ENCODE measurements around the gene APLF. TPM values are rescaled to one million over a fixed set of nuclear protein-coding genes. Genes with fewer than 3 reads are reported as not detected.
"Not testable (repeated sequence)": the region's sequence is repeated elsewhere in the genome, so short reads cannot be mapped to it uniquely, and the experiment has no call there.

Gene APLF
- polyA plus RNA-seq, 5 donors = 3.0 to 4.3 (median 3.5) TPM

- DNase-seq = not testable (repeated sequence)
Measured at GRCh38 chr2:68529156-68529555, 61.8 kb downstream of the APLF start.

GRCh38 chr2:68529651-68530050 is 62.3 kb downstream of the APLF start:
- not testable (repeated sequence) for DNase-seq

- DNase-seq = no peak
Measured at GRCh38 chr2:68536000-68536399, 68.6 kb downstream of the APLF start.

- DNase-seq = no peak
Measured at GRCh38 chr2:68537011-68537410, 69.6 kb downstream of the APLF start.

GRCh38 chr2:68537809-68538208 is 70.4 kb downstream of the APLF start:
- DNase-seq = no peak

- DNase-seq = no peak
Measured at GRCh38 chr2:68544811-68545210, 77.4 kb downstream of the APLF start.

- no peak for DNase-seq
Measured at GRCh38 chr2:68548396-68548795, 81.0 kb downstream of the APLF start.

GRCh38 chr2:68553098-68553497 is 85.7 kb downstream of the APLF start:
- no peak for DNase-seq

- DNase-seq = not testable (repeated sequence)
Measured at GRCh38 chr2:68555425-68556206, 88.2 kb downstream of the APLF start.

- no peak for DNase-seq
Measured at GRCh38 chr2:68556381-68556780, 89.0 kb downstream of the APLF start.

GRCh38 chr2:68558576-68558975 is 91.2 kb downstream of the APLF start:
- DNase-seq = no peak

- no peak for DNase-seq
Measured at GRCh38 chr2:68559692-68560091, 92.3 kb downstream of the APLF start.

- no peak for DNase-seq
Measured at GRCh38 chr2:68560545-68560944, 93.2 kb downstream of the APLF start.

GRCh38 chr2:68561372-68561771 is 94.0 kb downstream of the APLF start:
- DNase-seq = no peak

GRCh38 chr2:68562934-68563333 is 95.5 kb downstream of the APLF start:
- no peak for DNase-seq

GRCh38 chr2:68564426-68564825 is 97.0 kb downstream of the APLF start:
- DNase-seq = no peak

- no peak for DNase-seq
Measured at GRCh38 chr2:68565273-68565672, 97.9 kb downstream of the APLF start.

- no peak for DNase-seq
Measured at GRCh38 chr2:68565858-68566257, 98.5 kb downstream of the APLF start.

GRCh38 chr2:68566362-68566761 is 99.0 kb downstream of the APLF start:
- no peak for DNase-seq

GRCh38 chr2:68568116-68568515 is 100.7 kb downstream of the APLF start:
- DNase-seq = no peak

- no peak for DNase-seq
Measured at GRCh38 chr2:68569604-68570003, 102.2 kb downstream of the APLF start.

- DNase-seq = not testable (repeated sequence)
Measured at GRCh38 chr2:68570434-68570833, 103.0 kb downstream of the APLF start.

GRCh38 chr2:68574202-68574791 is 106.9 kb downstream of the APLF start:
- no peak for DNase-seq

- DNase-seq = no peak
Measured at GRCh38 chr2:68577183-68577582, 109.8 kb downstream of the APLF start.
